Gastroesophageal sphincter (tissue), 4 donors: ENCODE data around the gene CPT1B. TPM values are rescaled to one million over a fixed set of nuclear protein-coding genes. Genes with fewer than 3 reads are reported as not detected.

ENCODE experiments used
- ATAC-seq: fragments of 150-250 bp; one replicate; pipeline ENCODE4 v1.9.1; 2016; ENCODE audit warnings: mild to moderate bottlenecking, moderate library complexity
- H3K27ac ChIP-seq, 4 donors: fragments of 200-600 bp; sonication (generic) in 3 of 4; 1 replicate in 3 of 4; 2 replicates in 1 of 4; pipeline ENCODE4 v1.5.1; 2016 to 2019
- H3K27me3 ChIP-seq: fragments of 200-600 bp; sonication (generic); one replicate; pipeline ENCODE4 v1.5.1; 2019
- H3K36me3 ChIP-seq, 2 donors: fragments of 200-600 bp; sonication (generic); one replicate each; pipeline ENCODE4 v1.5.1; 2019; ENCODE audit warnings: control low read depth in 1 of 2
- H3K4me1 ChIP-seq, 3 donors: fragments of 200-600 bp; sonication (generic); 1 replicate in 2 of 3; 2 replicates in 1 of 3; pipeline ENCODE4 v1.5.1; 2016 to 2019; ENCODE audit warnings: control low read depth in 2 of 3
- H3K4me3 ChIP-seq, 2 donors: fragments of 200-600 bp; sonication (generic); one replicate each; pipeline ENCODE4 v1.5.1; 2019; ENCODE audit warnings: mild to moderate bottlenecking in 1 of 2, moderate library complexity in 1 of 2
- H3K9me3 ChIP-seq, 3 donors: fragments of 200-600 bp; sonication (generic); one replicate each; pipeline ENCODE4 v1.5.1; 2017 to 2019; ENCODE audit warnings: control low read depth in 2 of 3
- CTCF ChIP-seq, 4 experiments: fragments of 200-600 bp in 2 of 4; fragments of 450-650 bp in 2 of 4; sonication (generic) in 1 of 4; IDR thresholded peaks; one replicate each; pipeline ENCODE4 v1.5.1; 2017 to 2019; ENCODE audit warnings: antibody characterized with exemption in 4 of 4, mild to moderate bottlenecking in 2 of 4, moderate library complexity in 2 of 4
- EP300 ChIP-seq: sonication (generic); formaldehyde crosslinking; IDR thresholded peaks from one replicate; pipeline ENCODE4 v1.6.1; 2017; ENCODE audit warnings: antibody characterized with exemption, mild to moderate bottlenecking
- POLR2A ChIP-seq, 2 donors: fragments of 450-650 bp; IDR thresholded peaks; one replicate each; pipeline ENCODE4 v1.6.1; 2017; ENCODE audit warnings: antibody characterized with exemption in 2 of 2, mild to moderate bottlenecking in 2 of 2, moderate library complexity in 1 of 2
- POLR2AphosphoS5 ChIP-seq: sonication (generic); formaldehyde crosslinking; IDR thresholded peaks from one replicate; pipeline ENCODE4 v1.6.1; 2017; ENCODE audit warnings: antibody characterized with exemption
- WGBS, 2 donors: methylation state at CpG; one replicate each; pipeline ENCODE4 v1.1.5; 2018; ENCODE audit warnings: low coverage in 1 of 2; 5-methylcytosine and 5-hydroxymethylcytosine counted together
- total RNA-seq, 4 donors: library from RNA; depleted of rRNA; stranded (reverse); fragments of >200 nt; gene quantifications; one replicate each; pipeline ENCODE4 v1.1.0, GENCODE V29; 2016

Gene CPT1B
- total RNA-seq, 4 donors from 2014 or later, result 3.1 to 13.4 (median 6.5) TPM

- 84 to 93% methylated on average over 3 to 8 of the region's 18 CpGs for WGBS, 2 donors
- TF ChIP-seq EP300 (no peak), CTCF (IDR thresholded peaks at IDR 0.05) (no peak), POLR2AphosphoS5 (no peak), POLR2A (IDR thresholded peaks at IDR 0.05) (no peak)
Observed at GRCh38 chr22:50527921-50528681, 50.1 kb downstream of the CPT1B start.

GRCh38 chr22:50526834-50527801 is 51.1 kb downstream of the CPT1B start:
- ATAC-seq, result no peak
- H3K9me3 ChIP-seq, result no peaks in the 10 kb centered on the region
- H3K27ac ChIP-seq, result peak overlapping the region; percentile 51 to 93 (median 89)
- H3K36me3 ChIP-seq, result peaks cover 0 to 22% of the 10 kb centered on the region in 2 donors
- WGBS, 2 donors, result 13 to 67% methylated on average over 6 to 10 of the region's 29 CpGs
- H3K4me1 ChIP-seq, result peaks cover 0 to 80% (median 35%) of the 10 kb centered on the region in 3 donors
- TF ChIP-seq POLR2A (IDR thresholded peaks at IDR 0.05) (no peak), CTCF (IDR thresholded peaks at IDR 0.05) (no peak), POLR2AphosphoS5 (no peak), EP300 (no peak)
- H3K27me3 ChIP-seq, result peaks cover 31% of the 10 kb centered on the region
- H3K4me3 ChIP-seq, result peak overlapping the region; percentile 47 to 63

More at GRCh38 chr22:50527921-50528681, 50.1 kb downstream of the CPT1B start:
- Histone ChIP-seq H3K9me3 (no peaks in the 10 kb centered on the region), H3K36me3 (peaks cover 0 to 12% of the 10 kb centered on the region in 2 donors), H3K27ac (peak overlapping the region in 2 of 4 donors; percentile 85 to 90), H3K27me3 (peaks cover 41% of the 10 kb centered on the region), H3K4me1 (peaks cover 0 to 87% (median 39%) of the 10 kb centered on the region in 3 donors), H3K4me3 (peak overlapping the region in 1 of 2 donors; percentile 63)
- ATAC-seq, result no peak

- Histone ChIP-seq H3K4me3 (peak overlapping the region; percentile 47 to 63), H3K4me1 (peaks cover 0 to 71% (median 26%) of the 10 kb centered on the region in 3 donors), H3K27ac (peak overlapping the region; percentile 51 to 93 (median 89)), H3K36me3 (peaks cover 0 to 30% of the 10 kb centered on the region in 2 donors), H3K27me3 (peaks cover 23% of the 10 kb centered on the region), H3K9me3 (no peaks in the 10 kb centered on the region)
- WGBS, 2 donors, result no CpG with 5 or more reads among the region's 77 CpGs
- ATAC-seq, result peak; percentile 50
- TF ChIP-seq POLR2AphosphoS5, result no peak
- TF ChIP-seq EP300, result no peak
- peak in 3 of 4 experiments; percentile 62 to 80 (median 63) for TF ChIP-seq CTCF (IDR thresholded peaks at IDR 0.05)
- TF ChIP-seq POLR2A (IDR thresholded peaks at IDR 0.05), result peak; percentile 25 to 48
Observed at GRCh38 chr22:50526108-50526833, 52.0 kb downstream of the CPT1B start.

GRCh38 chr22:50525858-50526107 is 52.4 kb downstream of the CPT1B start:
- peak overlapping the region; percentile 47 to 63 for H3K4me3 ChIP-seq
- no peaks in the 10 kb centered on the region for H3K9me3 ChIP-seq
- TF ChIP-seq POLR2A (IDR thresholded peaks at IDR 0.05), result no peak
- no peak for TF ChIP-seq EP300
- TF ChIP-seq CTCF (IDR thresholded peaks at IDR 0.05), result no peak
- TF ChIP-seq POLR2AphosphoS5, result no peak
- H3K36me3 ChIP-seq, result peaks cover 0 to 35% of the 10 kb centered on the region in 2 donors
- no CpG with 5 or more reads among the region's 33 CpGs for WGBS, 2 donors
- ATAC-seq, result no peak
- peaks cover 0 to 66% (median 26%) of the 10 kb centered on the region in 3 donors for H3K4me1 ChIP-seq
- H3K27ac ChIP-seq, result peak overlapping the region; percentile 51 to 93 (median 89)
- peaks cover 18% of the 10 kb centered on the region for H3K27me3 ChIP-seq
